Naive thymus-derived CD8-positive, alpha-beta T cell (primary cell): ENCODE measurements around the gene DIP2C. TPM values are rescaled to one million over a fixed set of nuclear protein-coding genes. Genes with fewer than 3 reads are reported as not detected.
"Not testable (repeated sequence)": the region's sequence is repeated elsewhere in the genome, so short reads cannot be mapped to it uniquely, and the experiment has no call there.

Experiments used
- ATAC-seq, 2 donors: fragments of 150-1000 bp; cut with Tn5 transposase in 1 of 2; sonication (Bioruptor Pico), chemical (Tn5 transposase) in 1 of 2; 1 replicate in 1 of 2; 2 replicates in 1 of 2; pipeline ENCODE4 v1.10.0; 2021; ENCODE audit warnings: mild to moderate bottlenecking in 2 of 2, moderate library complexity in 2 of 2
- POLR2A ChIA-PET: fragments of 350-600 bp; sonication (Branson Sonifier 250); formaldehyde crosslinking; loops from one replicate; lab custom pipeline; 2021; ENCODE audit warnings: antibody characterized with exemption; lab: Charles Lee
- DNase-seq, 10 donors: peaks; one replicate each; pipeline versions ENCODE4 v3.0.0 to v3.0.0-alpha.2; 2020 to 2022
- H3K27ac Mint-ChIP-seq, 10 donors: one replicate each; pipeline ENCODE4 v1.8.0; 2020 to 2022; ENCODE audit warnings: mild to moderate bottlenecking in 10 of 10, mixed read lengths in 10 of 10, moderate library complexity in 4 of 10, inconsistent platforms in 1 of 10
- H3K27me3 Mint-ChIP-seq, 5 donors: one replicate each; pipeline ENCODE4 v1.8.0; 2021 to 2022; ENCODE audit warnings: mixed read lengths in 5 of 5
- H3K36me3 Mint-ChIP-seq, 3 donors: one replicate each; pipeline ENCODE4 v1.8.0; 2020 to 2022; ENCODE audit warnings: mixed read lengths in 3 of 3, mild to moderate bottlenecking in 2 of 3, inconsistent platforms in 1 of 3
- H3K4me1 Mint-ChIP-seq, 4 donors: one replicate each; pipeline ENCODE4 v1.8.0; 2021 to 2022; ENCODE audit warnings: mixed read lengths in 4 of 4
- H3K4me3 Mint-ChIP-seq, 10 donors: one replicate each; pipeline ENCODE4 v1.8.0; 2020 to 2022; ENCODE audit warnings: mild to moderate bottlenecking in 10 of 10, mixed read lengths in 10 of 10, moderate library complexity in 6 of 10, inconsistent platforms in 1 of 10
- H3K9me3 Mint-ChIP-seq, 9 donors: one replicate each; pipeline ENCODE4 v1.8.0; 2020 to 2022; ENCODE audit warnings: mixed read lengths in 9 of 9, mild to moderate bottlenecking in 3 of 9, inconsistent platforms in 1 of 9, moderate library complexity in 1 of 9
- polyA plus RNA-seq, 3 donors: library from polyadenylated mRNA; unstranded; fragments of 300-500 nt; fragmentation: Illumina TruSeq; gene quantifications; one replicate each; pipeline ENCODE4 v1.2.3, GENCODE V29; 2021
- total RNA-seq, 8 experiments: library from RNA in 2 of 8; stranded (reverse) in 2 of 8; gene quantifications; one replicate each; pipeline ENCODE4 v1.2.3 and lab custom pipeline; 2021 to 2026

DIP2C gene
- total and polyA plus RNA-seq, 5 experiments from 2014 or later = 0.32 to 3.9 (median 1.2) TPM

- DNase-seq (no peak), ATAC-seq (no peak)
- no peak overlapping the region for H3K4me3 Mint-ChIP-seq
- no peaks in the 10 kb centered on the region for H3K36me3 Mint-ChIP-seq
- H3K27ac Mint-ChIP-seq = no peak overlapping the region
- no peaks in the 10 kb centered on the region for H3K4me1 Mint-ChIP-seq
- H3K9me3 Mint-ChIP-seq = no peaks in the 10 kb centered on the region
- peaks cover 6 to 65% (median 20%) of the 10 kb centered on the region in 5 donors for H3K27me3 Mint-ChIP-seq
- POLR2A ChIA-PET = no interaction called here
Observed at GRCh38 chr10:533186-533585, 156.3 kb downstream of the DIP2C start.

GRCh38 chr10:532331-532730 is 157.1 kb downstream of the DIP2C start:
- not testable (repeated sequence) for H3K27ac Mint-ChIP-seq, ATAC-seq
- peaks cover 5 to 65% (median 17%) of the 10 kb centered on the region in 5 donors for H3K27me3 Mint-ChIP-seq

GRCh38 chr10:531541-531940 is 157.9 kb downstream of the DIP2C start:
- no peak for DNase-seq
- Mint-ChIP-seq H3K36me3 (no peaks in the 10 kb centered on the region), H3K4me3 (no peak overlapping the region), H3K27me3 (peaks cover 5 to 62% (median 15%) of the 10 kb centered on the region in 5 donors), H3K9me3 (no peaks in the 10 kb centered on the region), H3K27ac (no peak overlapping the region), H3K4me1 (no peaks in the 10 kb centered on the region)
- ATAC-seq = no peak
- POLR2A ChIA-PET = no interaction called here

More at GRCh38 chr10:532331-532730, 157.1 kb downstream of the DIP2C start:
- POLR2A ChIA-PET, DNase-seq, H3K9me3 Mint-ChIP-seq, H3K36me3 Mint-ChIP-seq, H3K4me1 Mint-ChIP-seq, H3K4me3 Mint-ChIP-seq: not testable (repeated sequence)

DNA sequence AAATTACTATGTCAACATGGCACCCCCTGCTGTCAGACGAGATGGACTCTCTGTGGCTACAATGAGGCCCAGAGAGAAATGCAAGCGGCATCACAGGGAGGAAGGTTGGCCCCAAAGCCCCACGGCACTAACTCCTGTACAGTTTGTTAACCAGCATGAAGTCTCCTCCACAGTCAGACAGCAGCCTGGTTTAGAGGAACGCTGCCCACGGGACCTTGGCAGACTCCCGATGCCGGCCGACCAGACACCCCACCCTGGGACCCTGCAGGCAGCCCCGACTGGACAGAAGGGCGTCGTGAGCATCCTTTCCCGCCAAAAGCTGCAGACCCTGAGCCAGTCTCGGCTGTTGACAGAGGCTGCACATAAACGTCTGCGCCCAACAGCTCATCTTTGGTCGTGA is 158.8 kb downstream of the DIP2C start:
- H3K9me3 Mint-ChIP-seq = no peaks in the 10 kb centered on the region
- POLR2A ChIA-PET = no interaction called here
- H3K4me1 Mint-ChIP-seq = no peaks in the 10 kb centered on the region
- ATAC-seq (no peak), DNase-seq (peak in 2 of 10 donors; percentile 6 to 16)
- peaks cover 5 to 54% (median 11%) of the 10 kb centered on the region in 5 donors for H3K27me3 Mint-ChIP-seq
- no peak overlapping the region for H3K4me3 Mint-ChIP-seq
- no peak overlapping the region for H3K27ac Mint-ChIP-seq
- H3K36me3 Mint-ChIP-seq = no peaks in the 10 kb centered on the region

DNA sequence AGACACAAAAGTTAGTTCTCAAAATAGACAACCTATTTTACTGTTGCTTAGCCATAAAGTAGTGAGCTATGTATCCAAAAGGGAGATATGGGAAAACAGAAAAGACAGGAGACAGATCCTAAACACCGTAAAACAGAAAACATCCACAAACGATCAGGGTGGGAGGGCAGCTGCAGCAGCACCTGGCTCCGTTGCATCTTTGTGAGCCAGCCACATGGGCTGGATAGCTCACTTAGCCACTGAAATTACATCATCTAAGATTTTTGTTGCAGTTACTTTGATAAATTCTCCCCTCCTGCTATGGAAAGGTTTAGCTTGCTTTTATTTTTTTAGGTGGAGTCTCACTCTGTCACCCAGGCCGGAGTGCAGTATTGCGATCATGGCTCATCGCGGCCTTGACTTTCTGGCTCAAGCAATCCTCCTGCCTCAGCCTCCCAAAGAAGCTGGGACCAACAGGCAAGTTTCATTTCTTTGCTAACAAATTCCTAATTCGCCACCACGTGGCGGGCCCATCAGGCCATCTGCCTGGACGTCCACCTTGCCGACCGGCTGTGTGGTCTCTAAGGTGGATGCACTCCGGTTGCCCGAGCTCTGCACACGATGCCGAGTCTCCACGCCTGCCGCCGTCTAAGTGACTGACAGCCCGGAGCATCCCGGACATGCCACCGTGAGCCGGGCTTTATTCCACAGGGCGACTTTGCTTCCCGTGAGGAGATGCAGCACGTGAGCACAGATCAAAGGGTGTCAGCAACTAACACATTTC is 159.8 kb downstream of the DIP2C start:
- Mint-ChIP-seq H3K9me3 (no peaks in the 10 kb centered on the region), H3K27me3 (peaks cover 5 to 45% (median 11%) of the 10 kb centered on the region in 5 donors), H3K27ac (peak overlapping the region in 1 of 10 donors; percentile 80), H3K4me3 (no peak overlapping the region), H3K36me3 (no peaks in the 10 kb centered on the region), H3K4me1 (no peaks in the 10 kb centered on the region)
- POLR2A ChIA-PET = no interaction called here
- no peak for DNase-seq
- ATAC-seq = no peak

DNA sequence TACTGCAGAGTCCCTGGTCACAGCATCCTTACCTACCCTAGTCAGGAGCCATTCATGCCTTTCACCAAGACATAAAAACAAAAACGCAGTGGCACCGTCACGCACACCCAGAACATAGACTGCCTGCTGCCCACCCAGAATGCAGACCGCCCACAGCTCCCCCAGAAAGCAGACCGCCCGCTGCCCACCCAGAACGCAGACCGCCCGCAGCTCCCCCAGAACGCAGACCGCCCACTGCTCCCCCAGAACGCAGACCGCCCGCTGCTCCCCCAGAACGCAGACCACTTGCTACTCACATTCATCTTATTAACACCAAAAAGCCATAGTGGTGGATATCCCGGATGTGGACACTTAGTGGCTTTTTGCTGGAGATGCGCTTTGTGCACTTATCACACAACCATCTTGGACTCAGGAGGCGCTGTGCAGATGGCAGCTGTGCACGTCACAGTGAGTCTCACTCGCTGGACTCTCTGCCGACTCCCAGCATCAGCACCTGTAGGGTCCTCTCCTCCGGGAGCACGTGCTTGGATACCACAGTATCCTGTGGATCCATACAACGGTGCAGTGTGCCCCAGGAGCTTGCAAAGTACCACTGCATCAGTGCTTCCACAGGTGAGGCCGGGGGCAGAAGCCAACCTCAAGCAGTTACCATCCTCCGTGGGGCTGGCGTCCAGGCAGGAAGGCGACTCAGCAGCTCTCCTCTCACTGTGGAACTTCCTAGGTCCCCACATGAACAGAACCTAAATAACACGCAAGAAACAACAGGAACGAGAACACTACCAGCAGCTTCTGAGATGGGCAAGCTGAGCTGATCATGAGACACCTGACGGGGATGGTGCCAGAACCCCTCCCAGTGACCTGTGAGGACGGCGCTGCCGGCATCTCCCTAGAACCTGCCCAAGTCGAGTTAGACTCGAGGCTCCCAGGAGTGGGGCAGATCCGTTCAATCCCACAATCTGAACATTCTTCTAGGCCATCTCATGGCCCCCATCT is 161.0 kb downstream of the DIP2C start:
- no peak for ATAC-seq
- Mint-ChIP-seq H3K27ac (peak overlapping the region in 1 of 10 donors; percentile 80), H3K9me3 (no peaks in the 10 kb centered on the region), H3K36me3 (no peaks in the 10 kb centered on the region), H3K27me3 (peaks cover 5 to 38% (median 11%) of the 10 kb centered on the region in 5 donors), H3K4me1 (no peaks in the 10 kb centered on the region), H3K4me3 (no peak overlapping the region)
- DNase-seq = peak in 1 of 10 donors; percentile 45
- POLR2A ChIA-PET = no interaction called here

GRCh38 chr10:527416-527815 is 162.1 kb downstream of the DIP2C start:
- POLR2A ChIA-PET = no interaction called here
- DNase-seq = no peak
- no peak for ATAC-seq

DNA sequence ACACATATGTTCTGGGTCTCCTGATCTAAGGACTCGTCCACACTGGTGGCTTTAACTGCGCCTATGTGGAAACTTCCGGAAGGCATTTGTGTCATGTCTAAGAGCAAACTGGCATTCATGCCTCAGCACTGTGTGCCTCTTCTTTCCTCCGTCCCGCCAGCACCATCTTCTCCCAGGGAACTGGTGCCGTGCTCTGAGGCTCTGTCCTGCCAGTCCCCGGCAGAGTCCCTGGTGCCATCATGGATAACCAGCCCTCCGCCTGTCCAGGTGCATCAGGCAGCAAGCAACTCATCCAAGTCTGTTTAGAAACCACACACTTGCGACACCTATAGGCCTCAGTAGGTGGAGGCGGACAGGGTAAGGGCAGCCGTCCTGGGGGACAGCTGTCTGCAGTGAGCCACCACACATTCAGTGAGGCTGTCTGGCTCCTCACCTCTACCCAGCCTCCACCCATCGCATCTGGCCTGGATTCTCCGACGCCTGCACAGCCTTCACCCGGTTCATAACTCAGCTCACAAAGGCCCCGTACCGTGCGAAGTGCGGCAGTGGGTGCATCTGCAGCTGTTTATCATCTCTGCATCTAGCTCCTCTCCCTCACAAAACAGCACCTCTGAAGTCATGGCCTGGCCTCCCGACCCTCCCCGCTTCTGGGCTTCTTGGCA is 162.7 kb downstream of the DIP2C start:
- Mint-ChIP-seq H3K36me3 (no peaks in the 10 kb centered on the region), H3K9me3 (no peaks in the 10 kb centered on the region), H3K27me3 (peaks cover 8 to 42% (median 14%) of the 10 kb centered on the region in 5 donors), H3K4me1 (no peaks in the 10 kb centered on the region), H3K27ac (peak overlapping the region in 1 of 10 donors; percentile 21), H3K4me3 (no peak overlapping the region)
- DNase-seq (no peak), ATAC-seq (no peak)
- POLR2A ChIA-PET = no interaction called here

More at GRCh38 chr10:527416-527815, 162.1 kb downstream of the DIP2C start:
- Mint-ChIP-seq H3K9me3 (no peaks in the 10 kb centered on the region), H3K27ac (no peak overlapping the region), H3K4me1 (no peaks in the 10 kb centered on the region), H3K36me3 (no peaks in the 10 kb centered on the region), H3K4me3 (no peak overlapping the region), H3K27me3 (peaks cover 9 to 41% (median 16%) of the 10 kb centered on the region in 5 donors)

- no peaks in the 10 kb centered on the region for H3K9me3 Mint-ChIP-seq
- H3K4me3 Mint-ChIP-seq = peak overlapping the region in 1 of 10 donors; percentile 45
Observed at GRCh38 chr10:525565-526315, 163.7 kb downstream of the DIP2C start.

DNA sequence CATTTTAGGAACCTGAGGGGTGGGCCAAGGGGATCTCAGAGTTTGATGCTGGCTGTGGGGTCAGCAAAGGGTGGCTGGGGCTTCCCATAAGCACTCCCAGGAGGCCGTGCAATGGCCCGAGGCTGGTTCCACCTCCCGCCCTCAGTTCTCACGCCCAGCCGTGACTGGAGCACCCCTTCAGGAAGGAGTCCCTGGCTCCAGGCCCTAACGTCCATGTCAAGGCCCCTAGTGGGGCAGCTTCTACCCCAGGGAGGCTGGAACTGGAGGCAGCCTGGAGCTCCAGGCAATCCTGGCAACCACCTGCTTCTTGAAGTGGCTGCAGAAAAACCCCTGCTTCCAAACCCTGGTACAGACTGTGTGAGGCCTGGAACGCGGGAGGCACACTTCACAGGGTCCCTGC is 165.5 kb downstream of the DIP2C start:
- Mint-ChIP-seq H3K9me3 (no peaks in the 10 kb centered on the region), H3K27ac (no peak overlapping the region), H3K27me3 (peaks cover 5 to 28% (median 12%) of the 10 kb centered on the region in 5 donors), H3K4me3 (no peak overlapping the region), H3K4me1 (no peaks in the 10 kb centered on the region), H3K36me3 (no peaks in the 10 kb centered on the region)
- ATAC-seq (no peak), DNase-seq (no peak)
- POLR2A ChIA-PET = no interaction called here

More at GRCh38 chr10:525565-526315, 163.7 kb downstream of the DIP2C start:
- no peak overlapping the region for H3K27ac Mint-ChIP-seq
- H3K27me3 Mint-ChIP-seq = peaks cover 7 to 33% (median 14%) of the 10 kb centered on the region in 5 donors
- POLR2A ChIA-PET = no interaction called here
- DNase-seq (no peak), ATAC-seq (no peak)
- no peaks in the 10 kb centered on the region for H3K4me1 Mint-ChIP-seq
- H3K36me3 Mint-ChIP-seq = no peaks in the 10 kb centered on the region

DNA sequence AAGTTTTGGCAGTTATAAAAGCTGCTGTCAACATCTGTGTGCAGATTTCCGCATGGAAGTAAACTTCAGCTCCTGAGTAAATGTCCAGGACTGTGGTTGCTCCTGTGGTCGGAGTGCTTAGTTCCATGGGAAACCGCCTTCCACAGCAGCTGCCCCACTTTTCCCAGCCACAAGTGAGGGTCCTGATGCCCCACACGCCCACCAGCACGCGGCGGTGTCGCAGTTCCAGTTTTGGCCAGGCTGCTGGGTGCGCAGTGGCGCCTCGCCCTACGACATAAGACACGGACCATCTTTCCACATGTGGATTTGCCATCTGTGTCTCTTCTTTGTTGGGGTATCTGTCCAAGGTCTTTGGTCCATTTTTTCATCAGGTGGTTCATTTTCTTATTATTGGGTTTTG is 167.1 kb downstream of the DIP2C start:
- Mint-ChIP-seq H3K27ac (peak overlapping the region in 1 of 10 donors; percentile 64), H3K9me3 (no peaks in the 10 kb centered on the region), H3K4me3 (no peak overlapping the region), H3K36me3 (no peaks in the 10 kb centered on the region), H3K4me1 (no peaks in the 10 kb centered on the region), H3K27me3 (peaks cover 5 to 21% (median 12%) of the 10 kb centered on the region in 5 donors)
- ATAC-seq (no peak), DNase-seq (no peak)
- POLR2A ChIA-PET = no interaction called here
